Astrocyte of the hippocampus (primary cell): ENCODE measurements around the gene MAPKAPK3.

Source experiments
- DNase-seq: peaks from one replicate; pipeline ENCODE4 v3.0.0; 2011; ENCODE audit warnings: low read depth, low spot score

Gene MAPKAPK3

DNA sequence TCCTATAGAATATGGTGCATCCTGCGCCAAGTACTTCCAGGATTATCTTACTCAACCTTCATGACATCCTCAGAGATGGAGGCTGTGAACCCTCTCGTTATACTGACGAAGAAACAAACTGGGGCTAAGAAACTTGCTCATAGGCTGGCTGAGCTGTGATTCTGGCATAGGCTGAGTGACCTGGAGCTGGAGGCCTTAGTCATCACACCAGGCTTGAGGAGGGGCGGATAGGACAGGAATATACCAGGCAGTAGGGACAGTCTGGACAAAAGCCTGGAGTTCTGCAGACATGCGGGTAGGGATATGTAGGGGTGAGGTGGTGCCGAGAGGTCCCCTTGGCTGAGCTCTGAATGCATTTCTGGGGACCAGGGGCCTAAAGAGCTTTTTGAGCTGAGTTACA lies 29.6 kb upstream of the MAPKAPK3 start:
- DNase-seq = peak; percentile 34

DNA sequence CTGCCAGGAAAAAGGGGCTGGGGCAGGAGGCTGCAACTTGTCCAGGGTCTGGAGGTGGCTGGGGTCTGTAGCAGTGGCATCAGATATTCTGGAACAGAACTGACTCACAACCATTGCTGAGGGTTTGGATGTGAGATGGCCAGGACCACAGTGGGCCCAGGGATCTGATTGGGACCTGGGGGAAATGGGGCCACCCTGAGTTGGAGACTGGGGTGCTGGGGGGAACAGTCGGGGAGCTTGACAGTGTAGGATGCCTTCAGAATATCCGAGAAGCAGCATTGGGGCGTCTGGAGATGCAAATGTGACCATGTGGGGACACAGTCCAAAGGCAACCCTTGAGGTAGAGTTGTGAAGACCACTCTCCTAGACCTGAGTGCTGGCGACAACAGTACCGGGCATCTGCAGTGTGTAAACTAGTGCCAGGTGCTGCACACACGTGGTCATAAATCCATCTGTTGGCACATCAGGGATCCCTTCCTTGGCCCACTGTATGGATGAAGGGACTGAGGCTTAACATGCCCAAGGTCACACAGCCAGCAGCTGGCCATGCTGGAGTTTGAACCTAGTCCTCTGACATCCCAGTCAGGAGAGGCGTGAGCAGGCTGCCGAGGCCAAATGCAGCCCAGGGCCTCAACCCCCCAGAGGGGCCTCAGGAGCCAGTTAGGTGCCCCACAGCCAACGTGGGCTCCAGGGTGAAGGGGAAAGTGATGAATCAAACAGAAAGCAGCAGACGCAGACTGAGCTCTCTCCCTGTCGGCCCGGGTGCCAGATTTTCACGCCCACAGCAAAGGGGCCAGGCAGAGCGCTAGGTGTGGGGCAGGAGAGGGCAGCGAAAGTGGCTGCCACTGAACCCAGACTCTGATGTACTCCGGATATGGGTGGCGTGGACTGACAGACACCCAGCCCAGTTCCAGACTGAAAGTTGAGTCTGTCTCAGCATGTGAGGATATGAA lies 28.9 kb upstream of the MAPKAPK3 start:
- DNase-seq = no peak

DNA sequence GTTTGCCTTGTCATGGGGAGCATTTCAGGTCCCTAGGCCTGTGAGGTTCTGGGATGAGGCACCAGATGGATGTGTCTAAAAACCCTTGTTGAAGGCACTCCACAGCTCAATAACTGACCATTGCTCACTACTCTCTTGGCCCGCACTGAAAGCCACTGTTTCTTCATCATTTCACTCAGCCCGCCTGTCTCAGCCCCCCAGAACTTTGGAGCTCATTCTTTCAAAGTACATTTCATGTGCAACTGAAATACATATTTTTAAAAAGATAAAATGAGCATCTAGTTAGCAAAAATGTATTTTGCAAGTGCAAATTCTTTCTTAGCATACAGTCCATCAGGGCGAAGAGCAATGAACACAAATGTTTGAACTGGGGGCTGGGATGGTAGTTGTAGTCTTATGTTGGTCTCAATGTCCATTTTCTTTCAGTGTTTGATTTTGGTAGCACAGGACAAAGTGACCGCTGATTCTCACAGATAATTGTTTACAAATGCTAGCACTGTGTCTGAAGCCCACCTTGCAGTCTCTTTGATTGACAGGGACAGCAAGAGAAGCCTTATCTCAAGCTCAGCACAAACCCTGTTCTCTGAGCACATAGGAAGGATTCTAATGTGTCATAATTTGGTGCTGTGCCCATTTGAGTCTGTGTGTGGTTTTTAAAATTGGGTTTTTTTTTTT lies 28.1 kb upstream of the MAPKAPK3 start:
- DNase-seq = no peak

DNA sequence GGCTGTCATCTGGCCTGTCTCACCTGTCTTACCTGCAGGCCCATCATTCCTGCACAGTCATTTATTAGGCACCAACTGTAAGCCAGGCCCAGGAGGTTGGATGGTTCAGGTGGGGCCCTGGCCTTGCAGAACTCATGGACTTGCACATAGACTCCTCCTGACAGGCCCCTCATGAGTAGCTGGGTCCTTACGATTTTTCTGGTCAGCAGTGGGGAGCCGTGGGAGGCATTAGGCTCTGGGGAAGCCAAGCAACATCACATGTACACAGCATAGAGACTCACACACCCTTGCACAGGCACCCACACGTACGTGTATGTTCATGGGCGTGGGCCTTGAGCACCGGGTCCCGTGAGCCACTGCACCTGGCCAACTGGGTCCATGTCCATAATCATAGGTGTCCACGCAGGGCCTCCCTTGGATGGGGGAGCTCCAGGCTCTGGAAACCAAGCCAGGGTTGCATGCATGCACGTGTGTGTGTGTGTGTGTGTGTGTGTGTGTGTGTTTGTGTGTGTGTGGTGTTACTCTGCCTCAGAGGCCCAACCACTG lies 25.7 kb upstream of the MAPKAPK3 start:
- no peak for DNase-seq

DNA sequence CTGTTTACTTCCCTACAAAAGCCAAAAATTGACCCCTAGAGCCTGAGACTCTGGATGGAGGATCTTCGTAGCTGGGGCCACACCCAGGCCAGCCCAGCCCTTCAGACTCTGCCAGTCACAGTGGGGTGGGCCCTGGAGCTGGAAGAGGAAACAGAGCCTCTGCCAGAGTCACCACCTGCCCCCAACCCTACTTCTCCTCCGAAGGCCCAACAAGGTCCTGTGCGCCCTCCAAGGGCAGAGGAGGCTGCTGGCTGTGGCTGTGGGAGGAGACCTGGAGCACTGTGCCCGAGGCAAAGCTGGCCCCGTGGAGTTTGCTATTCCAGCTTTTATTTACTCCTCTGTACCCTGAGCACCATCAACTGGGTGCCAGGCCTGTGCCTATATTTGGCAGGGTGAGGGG lies 24.4 kb upstream of the MAPKAPK3 start:
- no peak for DNase-seq

DNA sequence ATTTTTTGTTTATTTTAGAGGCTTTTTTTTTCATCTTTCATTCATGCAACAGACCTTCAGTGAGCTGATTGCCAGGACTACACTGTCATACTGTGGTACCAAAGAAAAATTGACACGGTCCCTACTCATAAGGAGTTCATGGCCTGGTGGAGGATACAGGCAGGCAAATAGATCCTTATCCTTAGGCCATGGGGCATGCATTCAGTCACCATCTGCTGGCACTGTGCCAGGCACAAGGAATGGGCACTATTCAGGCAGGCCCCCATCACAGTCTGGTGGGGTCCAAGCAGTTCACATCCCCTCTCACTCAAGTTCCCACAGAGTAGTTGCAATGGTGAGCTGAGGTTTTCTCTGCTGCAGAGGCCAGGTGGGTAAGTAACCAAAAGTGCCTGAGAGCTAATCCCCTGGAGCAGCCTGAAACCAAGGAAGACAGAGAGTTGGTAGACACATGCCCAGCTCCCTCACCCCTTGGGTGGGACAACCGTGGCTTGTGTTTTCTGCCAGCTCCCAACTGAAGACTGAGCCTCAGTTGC lies 22.6 kb upstream of the MAPKAPK3 start:
- no peak for DNase-seq

DNA sequence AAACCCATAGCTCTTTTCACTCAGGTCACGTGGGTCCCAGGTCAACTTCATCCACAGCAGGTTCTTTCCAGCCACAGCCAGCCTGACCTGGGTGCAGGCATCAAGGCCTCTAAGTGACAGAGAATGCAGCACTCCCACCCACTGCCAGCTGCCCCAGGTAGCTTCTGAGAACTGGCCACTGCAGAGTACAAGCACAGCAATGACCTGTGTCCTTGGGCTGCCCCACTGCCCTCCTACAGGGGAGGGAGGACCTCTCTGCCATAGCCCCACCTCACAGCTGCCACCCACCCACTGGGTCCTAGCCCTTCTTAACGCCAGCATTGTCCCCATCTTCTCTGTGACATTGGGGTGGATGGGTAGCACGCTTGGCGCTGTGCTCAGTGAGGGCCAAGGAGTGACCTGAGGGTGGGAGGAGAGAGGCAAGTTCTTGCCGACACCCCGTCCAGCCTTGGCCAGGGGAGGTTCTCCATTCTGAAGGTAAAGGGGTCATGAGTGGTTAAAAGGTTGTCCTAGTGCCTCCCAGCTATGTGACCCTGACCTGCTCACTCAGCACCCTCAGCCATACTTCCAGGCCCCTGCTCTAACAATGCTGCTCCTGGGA lies 17.7 kb upstream of the MAPKAPK3 start:
- DNase-seq = no peak

DNA sequence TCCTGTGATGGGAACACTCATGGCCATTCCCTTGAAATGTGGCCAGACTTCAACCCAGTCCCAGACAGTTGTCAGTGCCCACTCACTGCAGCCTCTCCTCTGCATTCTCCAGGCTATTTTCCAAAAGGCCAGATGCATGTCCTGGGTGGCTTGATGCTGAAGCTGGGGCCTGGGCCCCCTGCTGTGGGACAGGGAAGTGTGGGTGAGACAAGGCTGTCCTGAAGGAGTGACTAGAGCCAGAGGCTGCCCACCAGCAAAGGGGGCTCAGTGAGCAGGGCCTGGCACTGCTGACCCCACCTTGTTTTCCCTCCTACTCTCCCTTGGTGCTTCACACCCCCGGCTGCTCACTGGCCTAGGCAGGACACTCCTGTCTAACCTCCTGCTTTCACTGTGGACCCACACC lies 17.2 kb upstream of the MAPKAPK3 start:
- DNase-seq = no peak

DNA sequence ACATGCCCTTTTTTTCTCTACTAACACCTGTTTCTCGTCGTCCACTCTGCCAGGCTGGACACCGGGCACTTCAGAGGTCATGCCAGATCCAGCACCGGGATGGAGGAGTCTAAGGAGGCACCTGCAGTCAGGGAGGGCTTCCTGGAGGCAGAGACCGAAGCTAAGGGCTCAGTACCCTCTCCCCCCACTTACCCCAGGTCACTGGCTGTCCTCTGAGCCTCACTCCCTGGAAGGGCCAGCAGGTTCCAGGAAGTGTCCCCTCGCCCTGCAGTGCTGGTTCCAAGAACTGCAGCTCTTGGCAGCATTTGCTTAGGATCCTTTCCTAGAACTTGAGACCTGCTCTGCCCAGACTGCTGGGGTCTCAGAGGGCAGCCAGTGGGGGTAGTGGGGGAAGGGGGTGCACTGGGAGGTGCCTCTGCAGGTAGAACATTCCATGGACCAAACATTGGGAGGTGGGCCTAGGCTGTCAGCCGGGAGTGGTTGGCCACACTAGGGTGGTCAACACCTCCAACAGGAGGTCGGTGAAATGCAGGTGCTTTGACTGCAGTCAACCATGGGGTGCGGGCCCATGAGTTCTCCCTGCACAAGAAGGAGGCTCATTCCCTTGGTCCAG lies 16.7 kb upstream of the MAPKAPK3 start:
- no peak for DNase-seq

DNA sequence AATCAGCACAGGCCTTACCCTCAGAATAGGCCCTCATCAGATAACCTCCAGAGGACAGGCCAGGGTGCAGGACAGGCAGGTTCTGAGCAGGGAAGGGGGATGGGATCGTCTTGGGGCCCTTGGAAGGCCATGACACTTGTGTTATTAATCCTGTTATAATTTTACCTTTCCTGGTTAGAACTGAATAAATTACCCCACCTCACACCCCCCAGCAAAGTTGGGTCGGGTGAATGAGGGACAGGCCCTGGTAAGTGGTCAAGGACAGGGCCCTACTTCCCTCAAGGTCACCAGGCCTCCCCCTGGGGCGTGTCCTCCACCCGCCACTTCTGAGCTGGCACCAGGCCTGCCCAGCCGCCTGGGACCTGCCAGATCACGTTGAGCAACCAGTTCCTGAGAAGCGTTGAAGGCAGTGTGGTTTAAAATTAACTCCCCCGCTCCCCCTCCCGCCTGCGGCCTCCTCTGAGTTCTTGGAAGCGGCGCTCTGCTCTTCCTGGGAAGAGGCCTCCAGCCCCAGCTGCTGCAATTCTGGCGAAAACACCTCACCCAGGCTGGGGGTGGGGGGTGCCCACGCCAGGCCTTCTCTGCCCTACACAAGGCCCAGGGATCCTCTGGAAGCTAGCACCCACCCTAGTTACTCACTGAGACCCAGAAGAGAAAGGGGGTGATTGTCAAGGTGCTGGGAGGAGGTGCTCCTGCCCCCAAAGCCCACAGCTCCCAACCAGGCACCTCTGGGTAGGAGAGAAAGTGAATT lies 15.9 kb upstream of the MAPKAPK3 start:
- DNase-seq = peak; percentile 95

DNA sequence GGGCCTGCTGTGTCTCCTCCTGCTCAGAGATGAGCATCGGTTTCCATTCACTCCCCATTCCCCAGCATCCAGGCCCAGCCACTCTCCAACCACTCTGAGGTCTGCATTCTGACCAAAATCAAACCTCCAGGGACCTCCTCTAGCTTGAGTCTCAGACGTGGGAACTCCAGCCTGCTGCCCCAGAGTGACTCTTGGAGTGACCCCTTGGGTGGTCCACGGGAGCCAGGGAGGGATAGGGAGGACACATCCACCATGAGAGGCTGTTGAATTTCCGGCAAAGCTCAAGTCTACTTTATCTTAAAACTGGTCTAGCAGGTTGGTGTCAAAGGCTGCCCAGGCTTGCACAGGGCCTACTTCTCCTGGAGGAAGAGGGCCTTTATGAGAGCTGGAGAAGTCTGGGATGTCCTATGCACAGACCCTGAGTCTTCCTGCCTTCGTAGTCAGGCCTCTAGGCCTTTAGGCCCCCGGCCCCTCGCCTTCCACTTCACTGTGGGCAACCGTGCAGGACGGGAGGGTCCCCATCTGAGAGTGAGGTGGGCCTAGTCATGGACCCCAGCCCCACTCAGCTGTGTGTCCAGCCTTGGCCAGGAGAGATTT lies 14.3 kb upstream of the MAPKAPK3 start:
- no peak for DNase-seq

DNA sequence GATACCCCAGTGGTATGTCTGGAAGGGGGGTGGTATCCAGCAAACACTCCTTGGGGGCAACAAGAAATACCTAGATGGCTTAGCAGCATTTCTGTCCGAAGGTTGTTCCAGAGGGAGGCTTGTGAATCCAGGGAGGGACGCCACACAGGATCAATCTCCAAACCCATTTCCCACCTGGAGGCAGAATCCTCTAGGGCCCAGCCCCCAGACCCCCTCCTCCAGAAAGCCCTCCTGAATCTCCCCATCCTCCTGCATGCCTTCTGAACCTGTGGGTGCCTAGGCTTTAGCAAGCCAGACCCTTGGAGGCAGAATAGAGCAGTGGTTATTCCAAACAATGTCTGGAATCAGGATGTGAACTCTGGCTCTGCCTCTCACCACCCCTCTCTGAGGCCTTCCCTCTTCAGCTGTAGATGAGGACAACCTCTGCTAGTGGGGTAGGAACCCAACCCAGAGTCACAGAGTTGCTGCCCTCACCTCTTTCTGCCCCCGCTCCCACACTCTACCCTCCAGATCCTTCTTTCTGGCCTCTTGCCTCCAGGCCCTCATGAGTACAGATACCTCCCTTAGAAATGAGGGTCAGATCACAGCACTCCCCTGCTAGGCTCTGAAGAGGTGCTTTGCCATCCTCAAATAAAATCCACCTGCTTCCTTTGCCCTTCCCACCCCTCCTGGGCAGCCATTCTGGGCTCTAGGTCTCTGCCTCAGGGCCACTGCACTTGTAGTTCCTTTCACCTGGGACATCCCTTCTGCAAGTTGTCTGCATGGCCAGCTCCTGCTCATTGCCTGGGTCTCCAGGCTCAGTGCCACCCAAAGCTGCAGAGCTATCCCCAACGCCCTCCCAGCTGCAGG lies 13.5 kb upstream of the MAPKAPK3 start:
- no peak for DNase-seq

DNA sequence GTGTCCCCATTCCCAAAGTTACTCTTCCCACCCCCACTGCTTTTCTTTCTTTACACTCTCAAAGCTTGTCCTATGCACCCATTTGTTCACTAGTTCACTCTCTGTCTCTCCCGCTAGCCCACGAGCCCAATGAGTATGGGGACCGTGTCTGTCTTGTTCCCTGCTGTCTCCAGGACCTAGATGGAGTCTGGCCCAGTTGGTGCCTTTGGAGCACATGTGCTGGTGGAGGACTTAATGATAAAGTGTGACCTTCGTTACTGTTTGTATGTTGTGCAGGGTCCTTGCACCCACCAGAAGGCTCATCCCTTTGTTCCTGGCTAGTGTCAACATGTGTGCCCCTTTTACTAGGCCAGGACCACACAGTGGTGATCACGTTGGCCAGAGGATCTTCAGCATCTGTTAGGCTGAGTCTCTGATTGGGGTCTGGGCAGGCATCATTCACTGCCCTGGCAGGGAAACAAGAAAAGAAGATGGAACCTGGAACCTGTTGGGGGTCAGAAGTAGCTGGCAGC lies 12.8 kb upstream of the MAPKAPK3 start:
- no peak for DNase-seq

DNA sequence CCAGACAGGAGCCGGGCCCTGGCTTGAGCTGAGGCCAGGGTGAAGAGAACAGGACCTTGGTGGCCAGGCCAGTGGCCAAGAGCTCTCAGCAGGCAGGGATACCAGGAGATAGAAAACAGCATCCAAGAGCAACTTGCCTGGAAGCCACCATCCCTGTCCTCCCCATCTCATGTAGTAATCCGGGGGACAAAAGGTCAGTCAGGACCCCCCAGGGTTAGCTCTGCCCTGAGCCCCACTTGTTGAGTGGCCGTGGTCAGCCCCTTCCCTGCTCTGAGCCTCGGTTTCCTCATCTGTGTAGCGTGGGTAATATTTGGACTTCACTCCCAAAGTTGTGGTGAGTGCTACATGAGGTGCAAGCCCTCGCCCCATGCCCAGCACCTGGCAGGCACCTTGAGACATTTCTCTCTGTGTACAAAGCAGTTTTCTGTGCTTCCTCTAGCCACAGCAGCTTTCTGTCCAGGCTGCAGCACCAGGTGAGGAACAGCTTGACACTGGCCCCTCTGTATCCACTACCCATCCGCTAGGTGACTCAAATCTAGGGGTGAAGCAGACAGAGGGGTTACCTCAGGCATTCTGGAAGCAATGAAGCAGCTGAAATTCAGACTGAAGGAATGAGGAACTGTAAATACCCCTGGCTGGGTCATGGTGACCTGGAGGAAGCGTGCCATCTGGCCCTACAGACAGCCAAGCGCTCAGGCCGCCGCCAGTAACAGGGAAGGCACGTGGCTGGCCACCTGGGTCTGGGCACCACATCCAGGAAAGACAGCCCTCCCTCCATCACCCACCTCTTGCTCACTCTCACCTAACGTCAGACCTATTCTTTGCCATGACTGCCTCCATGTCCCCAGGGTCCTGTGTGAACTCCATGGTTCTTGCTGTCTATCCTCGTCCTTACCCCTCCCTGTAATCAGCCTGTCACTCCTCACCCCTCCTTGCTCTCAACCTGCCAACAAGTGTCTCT lies 12.0 kb upstream of the MAPKAPK3 start:
- DNase-seq = no peak

DNA sequence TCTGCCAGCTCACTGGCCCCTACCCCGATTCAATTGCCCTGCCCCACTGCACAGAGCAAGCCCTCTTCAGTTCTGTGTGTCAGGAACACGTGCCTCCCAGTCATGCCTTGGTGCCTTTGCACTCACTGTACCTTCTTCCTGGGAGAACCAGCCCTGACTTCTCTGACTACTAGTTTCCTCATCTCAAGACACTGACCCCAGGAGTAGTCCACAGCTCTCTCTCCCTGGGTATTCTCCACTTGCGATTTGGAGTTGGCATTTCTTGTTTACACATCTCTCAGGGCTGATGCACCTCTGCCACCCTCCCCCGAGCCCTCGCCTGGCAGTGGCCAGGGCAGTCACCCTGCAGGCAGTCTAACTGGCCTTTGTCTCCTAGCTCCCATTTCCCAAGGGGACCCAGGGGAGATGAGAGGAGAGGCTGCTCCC lies 11.0 kb upstream of the MAPKAPK3 start:
- DNase-seq = no peak

DNA sequence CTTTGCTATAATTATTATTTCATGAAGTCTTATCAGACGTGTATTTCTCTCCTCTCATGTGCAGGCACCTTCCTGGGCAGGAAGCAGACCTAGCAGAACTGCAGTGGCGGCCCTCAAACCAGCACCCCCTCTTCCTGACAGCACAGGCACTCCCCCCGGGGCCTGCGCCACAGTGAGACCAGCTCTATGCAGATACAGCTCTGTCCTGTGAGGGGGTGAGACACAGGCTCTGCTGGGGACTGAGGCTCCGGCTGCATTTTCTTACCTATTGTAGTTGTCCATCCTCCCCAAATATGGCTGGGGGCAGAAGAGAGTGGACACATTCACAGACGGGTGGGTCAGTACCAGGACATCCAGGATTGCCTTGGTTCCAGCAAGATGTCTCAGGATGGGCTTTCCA lies 10.4 kb upstream of the MAPKAPK3 start:
- no peak for DNase-seq

DNA sequence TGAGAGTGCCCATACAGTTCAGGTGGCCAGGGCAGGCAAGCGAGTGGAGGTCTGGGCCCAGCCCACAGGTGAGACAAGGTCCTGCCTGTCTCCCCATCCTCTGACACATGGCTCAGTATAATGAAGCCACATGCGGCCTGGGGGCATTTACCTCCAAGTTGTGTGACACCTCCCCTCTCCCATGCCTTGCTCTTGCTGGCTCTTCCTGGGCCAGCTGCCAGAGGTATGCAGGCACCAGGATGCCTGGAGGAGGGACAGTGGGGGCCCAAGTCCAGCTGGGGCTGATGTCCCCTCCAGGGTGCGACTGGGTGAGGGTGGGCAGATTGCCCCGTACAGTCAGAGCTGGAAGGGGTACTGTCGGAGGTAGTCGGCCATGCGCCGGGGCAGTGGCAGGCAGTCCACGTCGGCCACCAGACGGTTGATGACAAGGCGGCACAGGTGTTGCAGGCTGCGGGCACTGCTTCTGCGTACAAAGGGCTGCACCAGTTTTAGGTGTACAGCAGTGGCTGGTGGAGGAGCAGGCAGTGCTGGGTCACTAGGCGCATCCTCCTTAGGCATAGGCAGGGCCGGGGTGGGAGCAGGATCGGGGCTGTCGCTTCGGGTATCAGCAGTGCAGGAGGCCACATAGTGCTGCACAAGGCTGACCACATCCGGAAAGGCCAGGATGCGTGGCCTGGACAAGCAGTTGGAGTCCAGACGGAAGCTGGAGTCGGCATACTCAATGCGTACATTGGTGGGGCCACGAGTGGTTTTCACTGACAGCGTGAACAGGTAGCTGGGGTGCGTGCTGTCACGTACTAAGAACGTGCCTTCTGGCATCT lies 9.5 kb upstream of the MAPKAPK3 start:
- no peak for DNase-seq
